IPS DF 19.7 (cell line): ENCODE measurements around the gene FOXJ3.

Experiments used
- DNase-seq: peaks from one replicate; pipeline ENCODE4 v3.0.0-alpha.2; 2013; ENCODE audit warnings: low read depth, low spot score

FOXJ3 gene

GRCh38 chr1:42189931-42190853, 144.8 kb downstream of the FOXJ3 start:
- no peak for DNase-seq

GRCh38 chr1:42186152-42186551, 148.9 kb downstream of the FOXJ3 start:
- no peak for DNase-seq

- no peak for DNase-seq
Measured at GRCh38 chr1:42184616-42185015, 150.4 kb downstream of the FOXJ3 start.

GRCh38 chr1:42183957-42184268, 151.1 kb downstream of the FOXJ3 start:
- no peak for DNase-seq

GRCh38 chr1:42183210-42183956, 151.7 kb downstream of the FOXJ3 start:
- no peak for DNase-seq

- no peak for DNase-seq
Measured at GRCh38 chr1:42181687-42182086, 153.3 kb downstream of the FOXJ3 start.

- no peak for DNase-seq
Measured at GRCh38 chr1:42179900-42180329, 155.1 kb downstream of the FOXJ3 start.

GRCh38 chr1:42179275-42179674, 155.8 kb downstream of the FOXJ3 start:
- DNase-seq: no peak

- DNase-seq: no peak
Measured at GRCh38 chr1:42178249-42178648, 156.8 kb downstream of the FOXJ3 start.

GRCh38 chr1:42177541-42177981, 157.5 kb downstream of the FOXJ3 start:
- no peak for DNase-seq

- peak; percentile 50 for DNase-seq
Measured at GRCh38 chr1:42176902-42177519, 158.0 kb downstream of the FOXJ3 start.

- DNase-seq: no peak
Measured at GRCh38 chr1:42175314-42176054, 159.6 kb downstream of the FOXJ3 start.

- DNase-seq: no peak
Measured at GRCh38 chr1:42173961-42174735, 160.9 kb downstream of the FOXJ3 start.

- DNase-seq: peak; percentile 25
Measured at GRCh38 chr1:42173155-42173933, 161.7 kb downstream of the FOXJ3 start.

- DNase-seq: no peak
Measured at GRCh38 chr1:42172381-42173133, 162.5 kb downstream of the FOXJ3 start.

GRCh38 chr1:42171679-42172266, 163.3 kb downstream of the FOXJ3 start:
- no peak for DNase-seq

GRCh38 chr1:42170779-42171621, 164.0 kb downstream of the FOXJ3 start:
- no peak for DNase-seq

- DNase-seq: no peak
Measured at GRCh38 chr1:42168763-42169162, 166.3 kb downstream of the FOXJ3 start.
